Fibroblast of lung (primary cell): ENCODE data around the gene HCCS. TPM values are rescaled to one million over a fixed set of nuclear protein-coding genes. Genes with fewer than 3 reads are reported as not detected.

Experiments
- DNase-seq, 2 donors: peaks; one replicate each; pipeline versions ENCODE4 v3.0.0 to v3.0.0-alpha.2; 2010; ENCODE audit warnings: low read depth in 2 of 2
- H2AFZ ChIP-seq: 2 replicates; pipeline ENCODE4 v1.5.1; 2012; ENCODE audit warnings: low read length, control low read depth, inconsistent platforms
- H3K27ac ChIP-seq: 2 replicates; pipeline ENCODE4 v1.5.1; 2011; ENCODE audit warnings: low read length, control low read depth; ENCODE audit not compliant: insufficient read depth
- H3K27me3 ChIP-seq: 2 replicates; pipeline ENCODE4 v1.5.1; 2011; ENCODE audit warnings: mild to moderate bottlenecking, low read length; ENCODE audit not compliant: control insufficient read depth, insufficient read depth
- H3K36me3 ChIP-seq: 2 replicates; pipeline ENCODE4 v1.5.1; 2011; ENCODE audit warnings: low read length; ENCODE audit not compliant: control insufficient read depth, insufficient read depth
- H3K4me1 ChIP-seq: 2 replicates; pipeline ENCODE4 v1.5.1; 2011; ENCODE audit warnings: low read length; ENCODE audit not compliant: control insufficient read depth, insufficient read depth; ENCODE audit errors: extremely low read depth
- H3K4me2 ChIP-seq: 2 replicates; pipeline ENCODE4 v1.5.1; 2011; ENCODE audit warnings: low read length, control low read depth; ENCODE audit not compliant: insufficient read depth; ENCODE audit errors: extremely low read depth
- H3K4me3 ChIP-seq, 4 experiments: fragments of 200-600 bp in 1 of 4; sonication (generic) in 1 of 4; replicated peaks in 1 of 4; 2 replicates each; pipeline ENCODE4 v1.5.1; 2011 to 2016; ENCODE audit warnings: low read length in 4 of 4, low read depth in 3 of 4, mild to moderate bottlenecking in 3 of 4, control low read depth in 2 of 4, inconsistent platforms in 1 of 4, mixed read lengths in 1 of 4; ENCODE audit not compliant: insufficient read depth in 1 of 4; ENCODE audit errors: control extremely low read depth in 1 of 4
- H3K79me2 ChIP-seq: 2 replicates; pipeline ENCODE4 v1.5.1; 2012; ENCODE audit warnings: mild to moderate bottlenecking, low read length, inconsistent platforms; ENCODE audit not compliant: control insufficient read depth, insufficient read depth
- H3K9ac ChIP-seq: 2 replicates; pipeline ENCODE4 v1.5.1; 2011; ENCODE audit warnings: mild to moderate bottlenecking, low read length, control low read depth; ENCODE audit not compliant: insufficient read depth
- H3K9me3 ChIP-seq: 2 replicates; pipeline ENCODE4 v1.5.1; 2012; ENCODE audit warnings: low read depth, low read length; ENCODE audit not compliant: control insufficient read depth, insufficient read depth
- H4K20me1 ChIP-seq: 2 replicates; pipeline ENCODE4 v1.5.1; 2011; ENCODE audit warnings: low read length; ENCODE audit not compliant: control insufficient read depth, insufficient read depth; ENCODE audit errors: extremely low read depth
- CTCF ChIP-seq, 2 donors: IDR thresholded peaks in 1 of 2; conservative IDR thresholded peaks in 1 of 2; 1 replicate in 1 of 2; 2 replicates in 1 of 2; pipeline ENCODE4 v1.5.1; 2011 to 2012; ENCODE audit warnings: low read length in 2 of 2, control low read depth in 1 of 2, inconsistent platforms in 1 of 2, low read depth in 1 of 2, mild to moderate bottlenecking in 1 of 2
- EZH2 ChIP-seq: IDR thresholded peaks from 2 replicates; pipeline ENCODE4 v1.5.1; 2012; ENCODE audit warnings: low read length, control low read depth, mild to moderate bottlenecking; ENCODE audit errors: missing control alignments
- polyA plus RNA-seq, 2 donors: library from polyadenylated mRNA; depleted of rRNA in 1 of 2; stranded (reverse) in 1 of 2; unstranded in 1 of 2; fragments of >200 nt; gene quantifications; 2 replicates each; pipeline ENCODE4 v1.2.1, GENCODE V29; 2011 to 2012; ENCODE audit warnings: missing spikeins in 1 of 2
- total RNA-seq: library from RNA; depleted of rRNA; stranded (reverse); fragments of >200 nt; gene quantifications from 2 replicates; pipeline ENCODE4 v1.2.1, GENCODE V29; 2014

HCCS gene
- total and polyA plus RNA-seq, 2 donors (not counting 1 experiment from before 2014, with no cell fraction given): 22.0 to 38.3 TPM

GRCh38 chrX:11097933-11098332, 13.2 kb upstream of the HCCS start:
- Histone ChIP-seq H3K9me3 (no peaks in the 10 kb centered on the region), H3K4me2 (no peak overlapping the region), H3K27me3 (no peaks in the 10 kb centered on the region), H3K36me3 (no peaks in the 10 kb centered on the region), H2AFZ (no peak overlapping the region), H3K79me2 (no peaks in the 10 kb centered on the region), H4K20me1 (no peaks in the 10 kb centered on the region), H3K4me3 (no peak overlapping the region), H3K4me1 (no peaks in the 10 kb centered on the region), H3K27ac (no peak overlapping the region), H3K9ac (no peak overlapping the region)
- no peak for DNase-seq
- TF ChIP-seq CTCF (conservative IDR thresholded peaks at IDR 0.05 in 1 of 2, IDR thresholded peaks at IDR 0.05 in 1 of 2; ENCODE audit: low read depth in 1 of 2, low read length in 2 of 2): no peak
- TF ChIP-seq EZH2: no peak

DNA sequence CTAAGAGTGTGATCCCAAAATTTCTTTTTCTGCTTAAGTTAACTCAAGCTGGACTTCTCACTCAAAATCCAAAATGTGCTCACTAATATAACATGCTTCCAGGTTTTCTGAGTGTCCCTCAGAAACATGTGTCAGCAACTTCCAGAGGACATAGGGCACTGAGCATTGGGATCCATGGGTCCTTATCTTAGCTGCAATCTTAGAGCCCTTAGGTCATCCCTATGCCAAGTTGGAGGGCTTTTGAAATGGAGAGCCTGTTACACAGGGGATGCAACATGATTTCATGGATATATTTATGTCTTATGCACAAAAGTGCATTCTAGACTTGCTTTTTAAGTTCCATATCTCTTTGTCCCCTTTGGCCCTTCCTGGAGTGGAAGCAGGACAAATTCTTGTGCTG, 11.7 kb upstream of the HCCS start:
- no peak for DNase-seq
- TF ChIP-seq EZH2: no peak
- TF ChIP-seq CTCF (conservative IDR thresholded peaks at IDR 0.05 in 1 of 2, IDR thresholded peaks at IDR 0.05 in 1 of 2; ENCODE audit: low read depth in 1 of 2, low read length in 2 of 2): no peak
- H3K9ac ChIP-seq: no peak overlapping the region
- no peaks in the 10 kb centered on the region for H3K9me3 ChIP-seq
- no peaks in the 10 kb centered on the region for H3K79me2 ChIP-seq
- no peaks in the 10 kb centered on the region for H4K20me1 ChIP-seq
- H3K4me3 ChIP-seq: no peak overlapping the region
- H3K36me3 ChIP-seq: no peaks in the 10 kb centered on the region
- H3K4me1 ChIP-seq: no peaks in the 10 kb centered on the region
- H3K27ac ChIP-seq: no peak overlapping the region
- no peak overlapping the region for H2AFZ ChIP-seq
- no peaks in the 10 kb centered on the region for H3K27me3 ChIP-seq
- H3K4me2 ChIP-seq: no peak overlapping the region

- Histone ChIP-seq H3K79me2 (no peaks in the 10 kb centered on the region), H3K9ac (no peak overlapping the region), H2AFZ (no peak overlapping the region), H3K4me2 (peak overlapping the region; percentile 64), H3K4me1 (no peaks in the 10 kb centered on the region), H3K27me3 (no peaks in the 10 kb centered on the region), H3K9me3 (no peaks in the 10 kb centered on the region), H3K36me3 (no peaks in the 10 kb centered on the region), H3K4me3 (no peak overlapping the region), H3K27ac (peak overlapping the region; percentile 50), H4K20me1 (no peaks in the 10 kb centered on the region)
- DNase-seq: peak; percentile 73 to 78
- TF ChIP-seq CTCF (conservative IDR thresholded peaks at IDR 0.05 in 1 of 2, IDR thresholded peaks at IDR 0.05 in 1 of 2; ENCODE audit: low read depth in 1 of 2, low read length in 2 of 2): peak; percentile 47
- TF ChIP-seq EZH2: no peak
These were observed 10.7 kb upstream of the HCCS start for GRCh38 chrX:11100281-11101035.
